ENCODE data around the gene HSD11B1L.

HSD11B1L gene

DNA sequence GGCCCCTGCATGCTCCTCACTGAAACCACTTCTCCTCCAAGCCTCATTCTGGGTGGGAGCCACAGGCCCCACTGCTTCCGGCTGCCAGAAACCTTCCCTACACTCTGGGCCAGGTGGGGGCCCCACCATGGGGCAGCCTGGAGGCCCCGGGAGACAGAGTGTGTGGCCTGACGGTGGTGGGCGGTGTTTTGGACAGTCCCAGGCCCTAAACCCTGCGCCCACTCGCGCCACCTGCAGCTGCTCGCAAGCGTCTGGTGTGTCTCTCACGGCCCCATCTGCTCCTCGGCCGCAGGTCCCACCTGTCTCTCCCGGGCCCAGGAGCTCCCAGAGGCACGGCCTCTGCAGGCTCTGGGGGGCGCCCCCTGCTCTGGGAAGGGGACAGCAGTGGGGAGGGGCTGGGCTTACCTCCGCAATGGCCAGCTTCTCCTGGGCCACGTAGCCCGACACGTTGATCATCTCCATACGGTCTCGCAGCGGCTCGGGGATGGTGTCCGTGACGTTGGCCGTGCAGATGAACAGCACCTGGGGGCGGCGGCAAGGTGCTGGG lies 14.9 kb downstream of the HSD11B1L start:
- TF ChIP-seq, protein P1, sequence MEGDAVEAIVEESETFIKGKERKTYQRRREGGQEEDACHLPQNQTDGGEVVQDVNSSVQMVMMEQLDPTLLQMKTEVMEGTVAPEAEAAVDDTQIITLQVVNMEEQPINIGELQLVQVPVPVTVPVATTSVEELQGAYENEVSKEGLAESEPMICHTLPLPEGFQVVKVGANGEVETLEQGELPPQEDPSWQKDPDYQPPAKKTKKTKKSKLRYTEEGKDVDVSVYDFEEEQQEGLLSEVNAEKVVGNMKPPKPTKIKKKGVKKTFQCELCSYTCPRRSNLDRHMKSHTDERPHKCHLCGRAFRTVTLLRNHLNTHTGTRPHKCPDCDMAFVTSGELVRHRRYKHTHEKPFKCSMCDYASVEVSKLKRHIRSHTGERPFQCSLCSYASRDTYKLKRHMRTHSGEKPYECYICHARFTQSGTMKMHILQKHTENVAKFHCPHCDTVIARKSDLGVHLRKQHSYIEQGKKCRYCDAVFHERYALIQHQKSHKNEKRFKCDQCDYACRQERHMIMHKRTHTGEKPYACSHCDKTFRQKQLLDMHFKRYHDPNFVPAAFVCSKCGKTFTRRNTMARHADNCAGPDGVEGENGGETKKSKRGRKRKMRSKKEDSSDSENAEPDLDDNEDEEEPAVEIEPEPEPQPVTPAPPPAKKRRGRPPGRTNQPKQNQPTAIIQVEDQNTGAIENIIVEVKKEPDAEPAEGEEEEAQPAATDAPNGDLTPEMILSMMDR (IDR thresholded peaks at IDR 0.05; ENCODE audit: low read depth, low read length), result no peak
- peak; percentile 29 for DNase-seq
- Histone ChIP-seq H3K27me3 (no peaks in the 10 kb centered on the region), H3K4me1 (peaks cover 7% of the 10 kb centered on the region; the same call in 1 of the 2 replicates), H3K9me3 (no peaks in the 10 kb centered on the region), H3K4me3 (ENCODE audit: low read depth, low read length) (no peak overlapping the region), H3K36me3 (peaks cover 91% of the 10 kb centered on the region)

GRCh38 chr19:5696196-5697021 lies 15.6 kb downstream of the HSD11B1L start:
- Histone ChIP-seq H3K27me3 (no peaks in the 10 kb centered on the region), H3K9me3 (no peaks in the 10 kb centered on the region), H3K36me3 (peaks cover 92% of the 10 kb centered on the region), H3K4me3 (ENCODE audit: low read depth, low read length) (no peak overlapping the region), H3K4me1 (peaks cover 7% of the 10 kb centered on the region; the same call in 1 of the 2 replicates)
- TF ChIP-seq, protein P1 (IDR thresholded peaks at IDR 0.05; ENCODE audit: low read depth, low read length), result no peak
- peak; percentile 18 for DNase-seq

- H3K27me3 ChIP-seq, result no peaks in the 10 kb centered on the region
Measured at GRCh38 chr19:5697022-5697889, 16.4 kb downstream of the HSD11B1L start.

GRCh38 chr19:5697890-5698634 lies 17.2 kb downstream of the HSD11B1L start:
- H3K9me3 ChIP-seq, result no peaks in the 10 kb centered on the region
- no peak for DNase-seq
- no peaks in the 10 kb centered on the region for H3K27me3 ChIP-seq
- TF ChIP-seq, protein P1 (IDR thresholded peaks at IDR 0.05; ENCODE audit: low read depth, low read length), result no peak
- H3K36me3 ChIP-seq, result peaks cover 77% of the 10 kb centered on the region
- no peaks in the 10 kb centered on the region for H3K4me1 ChIP-seq
- no peak overlapping the region for H3K4me3 ChIP-seq (ENCODE audit: low read depth, low read length)

More at GRCh38 chr19:5697022-5697889, 16.4 kb downstream of the HSD11B1L start:
- TF ChIP-seq, protein P1 (IDR thresholded peaks at IDR 0.05; ENCODE audit: low read depth, low read length), result no peak
- H3K9me3 ChIP-seq, result no peaks in the 10 kb centered on the region
- no peak for DNase-seq
- no peak overlapping the region for H3K4me3 ChIP-seq (ENCODE audit: low read depth, low read length)
- H3K36me3 ChIP-seq, result peaks cover 84% of the 10 kb centered on the region
- H3K4me1 ChIP-seq, result peaks cover 4% of the 10 kb centered on the region; the same call in 1 of the 2 replicates

DNA sequence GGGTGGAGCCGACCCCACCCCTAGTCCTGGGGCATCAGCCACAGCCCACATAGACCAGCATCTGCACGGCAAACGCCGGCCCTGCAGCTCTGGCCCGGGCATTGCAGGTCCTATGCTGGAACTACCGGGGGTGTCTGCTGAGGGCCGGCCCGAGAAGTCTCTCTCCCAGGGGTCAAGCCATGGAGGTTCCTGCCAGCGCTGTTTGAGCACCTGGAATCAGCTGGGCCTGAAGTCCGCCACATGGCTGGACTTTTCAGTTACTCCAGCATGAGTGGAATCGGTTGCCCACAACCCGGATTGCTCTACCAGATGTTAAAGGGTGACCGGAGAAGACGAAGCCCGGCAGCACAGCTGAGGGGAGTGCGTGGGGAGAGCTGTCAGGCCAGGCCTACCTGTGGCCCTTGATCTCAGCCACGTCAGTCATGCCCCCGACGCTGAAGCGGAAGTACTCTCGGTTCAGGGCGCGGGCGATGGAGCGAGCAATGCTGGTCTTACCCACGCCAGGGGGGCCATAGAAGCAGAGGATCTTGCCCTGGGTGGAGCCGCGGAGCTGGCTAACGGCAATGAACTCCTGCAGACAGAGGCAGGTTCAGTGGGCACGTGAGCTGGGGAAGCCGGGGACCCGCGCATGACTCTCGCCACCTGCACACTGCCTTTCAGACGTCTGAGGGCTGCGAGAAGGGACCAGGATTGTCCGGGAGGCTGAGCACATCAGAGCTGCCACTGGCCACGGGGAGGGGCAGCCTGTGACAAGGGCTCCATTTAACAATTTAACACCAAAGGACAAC lies 18.0 kb downstream of the HSD11B1L start:
- no peaks in the 10 kb centered on the region for H3K9me3 ChIP-seq

More for the DNA sequence above, 18.0 kb downstream of the HSD11B1L start:
- Histone ChIP-seq H3K36me3 (peaks cover 77% of the 10 kb centered on the region), H3K4me3 (ENCODE audit: low read depth, low read length) (no peak overlapping the region), H3K4me1 (no peaks in the 10 kb centered on the region), H3K27me3 (no peaks in the 10 kb centered on the region)
- TF ChIP-seq, protein P1 (IDR thresholded peaks at IDR 0.05; ENCODE audit: low read depth, low read length), result no peak
- no peak for DNase-seq
